HUES48 (cell line): ENCODE results near the gene LMNTD2.
A peak's percentile ranks its signal among the peaks of the same experiment; 100 is the strongest.

Source experiments
- H3K27ac ChIP-seq: one replicate; pipeline ENCODE4 v1.7.0; 2013; ENCODE audit warnings: low read depth, low read length, inconsistent platforms
- H3K27me3 ChIP-seq: 2 replicates; pipeline ENCODE4 v1.6.1; 2013; ENCODE audit warnings: mild to moderate bottlenecking, low read length; ENCODE audit not compliant: control insufficient read depth, insufficient read depth
- H3K36me3 ChIP-seq: 2 replicates; pipeline ENCODE4 v1.6.1; 2013; ENCODE audit warnings: low read length; ENCODE audit not compliant: control insufficient read depth, insufficient read depth
- H3K4me1 ChIP-seq: 2 replicates; pipeline ENCODE4 v1.6.1; 2013; ENCODE audit warnings: mild to moderate bottlenecking, low read length; ENCODE audit not compliant: control insufficient read depth, insufficient read depth
- H3K4me3 ChIP-seq: 2 replicates; pipeline ENCODE4 v1.5.1; 2013; ENCODE audit warnings: mild to moderate bottlenecking, low read depth, low read length
- H3K9ac ChIP-seq: 2 replicates; pipeline ENCODE4 v1.6.1; 2013; ENCODE audit warnings: mild to moderate bottlenecking, low read depth, low read length, moderate library complexity
- H3K9me3 ChIP-seq: 2 replicates; pipeline ENCODE4 v1.6.1; 2013; ENCODE audit warnings: low read length; ENCODE audit not compliant: control insufficient read depth, insufficient read depth

The LMNTD2 gene

DNA sequence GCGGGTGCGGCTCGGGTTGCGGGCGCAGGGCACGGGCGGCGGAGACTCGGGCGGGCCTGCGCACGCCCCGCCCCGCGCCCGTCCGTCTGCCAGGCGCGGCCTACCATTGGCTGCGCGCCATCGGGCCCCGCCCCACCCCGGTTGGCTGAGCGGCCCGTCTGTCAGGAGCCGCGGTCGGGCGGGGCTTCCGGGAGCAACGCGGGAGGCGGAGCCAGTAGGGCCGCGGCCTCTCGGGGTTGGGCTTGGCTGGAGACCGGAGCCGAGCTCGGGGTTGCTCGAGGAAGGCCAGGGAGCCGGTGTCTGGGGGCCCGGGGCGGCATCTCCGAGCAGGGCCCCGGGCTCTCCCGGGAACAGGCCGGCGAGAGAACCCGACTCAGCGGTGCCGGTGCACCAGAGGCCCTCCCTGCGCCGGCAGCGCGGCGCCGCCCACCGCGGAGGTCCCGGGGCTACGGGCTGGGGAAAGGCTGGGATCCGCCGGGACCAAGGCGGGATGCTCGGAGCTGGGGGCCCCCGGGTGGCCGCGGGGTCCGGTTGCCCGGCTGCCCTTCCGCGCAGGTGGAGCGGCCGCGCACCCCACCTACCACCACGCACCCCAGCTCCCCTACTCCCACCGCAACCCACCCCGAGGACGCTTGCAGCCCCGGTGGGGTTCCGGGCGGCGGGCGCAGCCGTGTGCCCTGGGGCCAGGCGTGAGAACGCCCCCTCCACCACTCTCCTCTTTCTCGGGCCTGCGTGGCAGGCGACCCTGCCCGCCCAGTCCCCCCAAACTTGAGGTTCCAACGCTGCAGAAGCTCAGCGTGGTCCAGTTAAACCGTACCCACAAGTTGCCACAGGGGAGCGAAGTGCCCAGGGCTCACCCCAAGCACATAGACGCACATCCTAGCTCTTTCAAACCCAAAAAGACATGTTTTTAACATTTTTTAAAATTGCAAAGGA, 24.8 kb downstream of the LMNTD2 start, which contains the start of gene HRAS:
Gene HRAS (minus strand): TSS at position 58 of the 936 bp plus-strand sequence.
- peak within 1 kb of the TSS; percentile 85 for H3K4me3 ChIP-seq
- peaks cover 19% of the 10 kb centered on the region for H3K27me3 ChIP-seq
- H3K27ac ChIP-seq = peak within 1 kb of the TSS; percentile 67
- no peaks in the 10 kb centered on the region for H3K9me3 ChIP-seq
- H3K4me1 ChIP-seq = peaks cover 8% of the 10 kb centered on the region
- peaks cover 26% of the 10 kb centered on the region for H3K36me3 ChIP-seq
- peak within 1 kb of the TSS; percentile 24; the same call in 1 of the 2 replicates for H3K9ac ChIP-seq

DNA sequence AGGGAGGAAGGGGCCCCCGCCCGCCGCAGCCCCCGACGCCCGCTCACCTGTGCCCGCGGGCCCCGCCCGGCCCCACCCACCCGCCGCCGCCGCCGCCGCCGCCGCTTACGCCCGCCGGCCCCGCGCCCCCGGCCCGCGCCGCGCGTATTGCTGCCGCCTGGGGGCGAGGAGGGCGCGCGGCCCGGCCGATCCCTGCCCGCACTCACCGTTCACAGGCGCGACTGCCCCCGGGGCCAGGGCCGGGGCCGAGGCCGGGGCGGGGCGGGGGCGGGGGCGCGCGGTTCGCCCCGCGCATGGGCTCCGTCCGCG, 25.4 kb downstream of the LMNTD2 start:
- no peaks in the 10 kb centered on the region for H3K9me3 ChIP-seq
- no peak overlapping the region for H3K9ac ChIP-seq
- peak overlapping the region; percentile 85; the same call in 1 of the 2 replicates for H3K4me3 ChIP-seq
- H3K4me1 ChIP-seq = peaks cover 8% of the 10 kb centered on the region
- no peak overlapping the region for H3K27ac ChIP-seq
- peaks cover 19% of the 10 kb centered on the region for H3K27me3 ChIP-seq
- H3K36me3 ChIP-seq = peaks cover 26% of the 10 kb centered on the region

DNA sequence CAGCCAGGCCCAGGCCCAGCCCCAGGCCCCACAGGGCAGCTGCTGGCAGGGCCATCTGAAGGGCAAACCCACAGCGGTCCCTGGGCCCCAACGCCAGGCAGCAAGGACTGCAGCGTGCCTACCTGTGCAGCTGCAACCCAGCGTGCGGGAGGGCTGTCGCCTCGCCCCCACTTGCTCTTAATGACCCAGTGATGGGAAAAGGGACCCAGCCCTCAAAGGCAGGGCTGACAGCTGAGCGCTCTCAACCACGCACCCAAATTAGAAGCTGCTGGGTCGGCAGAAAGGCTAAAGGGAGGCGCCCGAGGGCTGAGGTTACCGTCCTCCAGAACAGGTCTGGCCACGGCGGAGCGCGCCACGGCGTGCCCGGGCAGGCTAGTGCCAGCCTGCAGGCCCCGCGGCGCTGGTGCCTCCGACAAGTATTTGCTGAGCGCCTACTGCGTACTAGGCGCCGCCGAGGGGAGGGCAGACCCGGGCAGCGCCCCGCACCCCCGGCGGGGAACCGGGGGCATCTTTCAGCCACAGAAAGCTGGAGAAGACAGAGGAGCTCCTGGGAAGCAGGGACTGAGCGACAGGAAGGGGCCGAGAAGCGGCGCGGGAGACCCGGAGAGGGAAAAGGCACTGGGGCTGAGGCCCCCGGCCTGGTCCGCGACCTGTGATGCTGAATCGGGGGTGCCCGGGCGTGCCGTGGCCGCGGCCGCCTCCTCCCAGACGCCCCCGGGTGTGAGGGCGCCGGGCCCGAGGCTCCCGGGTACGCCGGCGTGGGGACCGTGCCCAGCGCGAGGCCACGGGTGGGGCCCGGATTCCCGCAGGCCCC, 25.9 kb downstream of the LMNTD2 start:
- Histone ChIP-seq H3K27ac (no peak overlapping the region), H3K9me3 (no peaks in the 10 kb centered on the region), H3K4me1 (peaks cover 8% of the 10 kb centered on the region)

DNA sequence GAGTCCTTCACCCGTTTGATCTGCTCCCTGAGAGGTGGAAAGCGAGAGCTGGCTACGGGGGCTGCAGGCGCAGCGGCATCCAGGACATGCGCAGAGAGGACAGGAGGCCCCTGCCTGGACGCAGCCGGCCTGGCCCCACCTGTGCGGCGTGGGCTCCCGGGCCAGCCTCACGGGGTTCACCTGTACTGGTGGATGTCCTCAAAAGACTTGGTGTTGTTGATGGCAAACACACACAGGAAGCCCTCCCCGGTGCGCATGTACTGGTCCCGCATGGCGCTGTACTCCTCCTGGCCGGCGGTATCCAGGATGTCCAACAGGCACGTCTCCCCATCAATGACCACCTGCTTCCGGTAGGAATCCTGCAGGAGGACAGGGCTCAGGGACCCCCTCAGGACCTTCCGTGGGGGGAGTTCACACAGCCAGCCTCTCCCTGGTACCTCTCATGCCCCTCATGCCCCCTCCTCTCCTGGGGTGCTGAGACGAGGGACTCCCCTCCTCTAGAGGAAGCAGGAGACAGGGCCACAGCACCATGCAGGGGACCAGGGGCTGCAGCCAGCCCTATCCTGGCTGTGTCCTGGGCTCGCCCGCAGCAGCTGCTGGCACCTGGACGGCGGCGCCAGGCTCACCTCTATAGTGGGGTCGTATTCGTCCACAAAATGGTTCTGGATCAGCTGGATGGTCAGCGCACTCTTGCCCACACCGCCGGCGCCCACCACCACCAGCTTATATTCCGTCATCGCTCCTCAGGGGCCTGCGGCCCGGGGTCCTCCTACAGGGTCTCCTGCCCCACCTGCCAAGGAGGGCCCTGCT, 26.7 kb downstream of the LMNTD2 start:
- no peak overlapping the region for H3K9ac ChIP-seq
- peaks cover 8% of the 10 kb centered on the region for H3K4me1 ChIP-seq
- H3K36me3 ChIP-seq = peaks cover 26% of the 10 kb centered on the region
- H3K27ac ChIP-seq = no peak overlapping the region
- H3K9me3 ChIP-seq = no peaks in the 10 kb centered on the region
- no peak overlapping the region for H3K4me3 ChIP-seq
- peaks cover 19% of the 10 kb centered on the region for H3K27me3 ChIP-seq

More for the DNA sequence above, 25.9 kb downstream of the LMNTD2 start:
- Histone ChIP-seq H3K27me3 (peaks cover 19% of the 10 kb centered on the region), H3K4me3 (peak overlapping the region; percentile 79), H3K36me3 (peaks cover 26% of the 10 kb centered on the region), H3K9ac (peak overlapping the region; percentile 24; the same call in 1 of the 2 replicates)

DNA sequence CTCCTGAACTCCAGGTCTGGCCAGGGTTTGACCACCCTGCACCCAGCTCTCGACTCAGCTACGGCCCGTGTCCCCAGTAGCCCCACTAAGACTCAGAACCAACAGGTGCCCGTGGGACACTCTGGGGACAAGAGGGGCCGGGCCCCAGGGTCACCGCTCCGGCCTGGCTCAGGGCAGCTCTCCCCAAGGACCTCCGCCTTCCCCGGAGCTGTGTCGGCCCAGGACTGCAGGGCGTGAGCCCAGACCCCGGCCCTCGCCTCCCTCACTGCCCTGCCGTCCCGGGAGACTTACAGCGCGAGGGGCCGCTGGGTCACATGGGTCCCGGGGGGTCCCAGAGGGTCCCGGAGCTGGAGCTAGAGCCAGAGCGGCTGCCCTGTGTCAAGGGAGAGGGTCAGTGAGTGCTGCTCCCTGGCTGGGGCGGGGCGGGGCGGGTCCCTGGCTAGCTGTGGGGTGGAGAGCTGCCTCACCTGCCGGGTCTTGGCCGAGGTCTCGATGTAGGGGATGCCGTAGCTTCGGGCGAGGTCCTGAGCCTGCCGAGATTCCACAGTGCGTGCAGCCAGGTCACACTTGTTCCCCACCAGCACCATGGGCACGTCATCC, 27.5 kb downstream of the LMNTD2 start:
- Histone ChIP-seq H3K9ac (no peak overlapping the region), H3K9me3 (no peaks in the 10 kb centered on the region), H3K36me3 (peaks cover 26% of the 10 kb centered on the region), H3K27me3 (peaks cover 19% of the 10 kb centered on the region), H3K4me3 (no peak overlapping the region), H3K4me1 (peaks cover 8% of the 10 kb centered on the region), H3K27ac (no peak overlapping the region)

DNA sequence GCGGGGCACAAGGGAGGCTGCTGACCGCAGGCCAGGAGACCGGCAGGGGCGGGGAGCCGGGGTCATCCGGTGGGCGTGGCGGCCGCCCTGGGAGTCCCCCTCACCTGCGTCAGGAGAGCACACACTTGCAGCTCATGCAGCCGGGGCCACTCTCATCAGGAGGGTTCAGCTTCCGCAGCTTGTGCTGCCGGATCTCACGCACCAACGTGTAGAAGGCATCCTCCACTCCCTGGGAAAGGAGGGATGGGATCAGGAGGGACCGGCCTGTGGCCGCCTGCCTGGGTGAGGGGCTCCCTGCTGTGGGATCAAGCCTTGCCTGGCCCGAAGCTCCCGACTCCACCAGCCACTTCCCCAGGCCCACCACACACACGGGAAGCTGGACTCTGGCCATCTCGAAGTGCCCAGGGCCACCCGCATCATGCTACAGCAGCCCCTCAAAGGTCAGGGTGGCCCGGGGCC, 28.0 kb downstream of the LMNTD2 start:
- H3K36me3 ChIP-seq = peaks cover 26% of the 10 kb centered on the region

DNA sequence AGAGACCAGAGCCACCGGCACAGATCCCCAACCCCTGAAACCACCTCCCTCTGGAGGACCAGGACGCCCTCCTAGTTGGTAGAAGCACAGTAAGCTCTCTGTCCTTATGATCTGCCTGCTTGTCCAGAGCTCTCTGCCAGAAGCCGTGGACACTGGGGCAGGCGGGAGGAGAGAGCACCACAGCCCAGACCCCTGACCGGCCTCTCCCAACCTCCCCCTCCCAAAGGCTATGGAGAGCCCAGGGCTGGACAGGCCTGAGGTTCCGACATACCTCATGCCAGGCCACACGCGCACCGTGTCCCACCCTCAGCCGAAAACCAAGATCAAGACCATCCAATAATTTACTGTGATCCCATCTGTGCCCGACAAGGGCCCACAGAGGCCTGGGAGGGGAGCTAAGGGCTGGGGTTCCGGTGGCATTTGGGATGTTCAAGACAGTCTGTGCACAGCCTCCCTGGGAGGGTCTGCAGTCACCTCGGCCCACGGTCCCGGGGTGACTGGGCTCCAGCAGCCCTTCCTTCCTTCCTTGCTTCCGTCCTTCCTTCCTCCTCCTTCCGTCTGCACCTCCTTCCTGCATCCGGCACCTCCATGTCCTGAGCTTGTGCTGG, 28.5 kb downstream of the LMNTD2 start:
- H3K4me3 ChIP-seq = no peak overlapping the region
- H3K9ac ChIP-seq = no peak overlapping the region
- H3K9me3 ChIP-seq = no peaks in the 10 kb centered on the region
- H3K36me3 ChIP-seq = peaks cover 26% of the 10 kb centered on the region
- peaks cover 10% of the 10 kb centered on the region for H3K27me3 ChIP-seq
- H3K4me1 ChIP-seq = peaks cover 2% of the 10 kb centered on the region; the same call in 1 of the 2 replicates
- no peak overlapping the region for H3K27ac ChIP-seq

More for the DNA sequence above, 28.0 kb downstream of the LMNTD2 start:
- H3K4me3 ChIP-seq = no peak overlapping the region
- H3K27ac ChIP-seq = no peak overlapping the region
- H3K27me3 ChIP-seq = peaks cover 14% of the 10 kb centered on the region
- H3K9me3 ChIP-seq = no peaks in the 10 kb centered on the region
- H3K9ac ChIP-seq = no peak overlapping the region
- H3K4me1 ChIP-seq = peaks cover 4% of the 10 kb centered on the region

DNA sequence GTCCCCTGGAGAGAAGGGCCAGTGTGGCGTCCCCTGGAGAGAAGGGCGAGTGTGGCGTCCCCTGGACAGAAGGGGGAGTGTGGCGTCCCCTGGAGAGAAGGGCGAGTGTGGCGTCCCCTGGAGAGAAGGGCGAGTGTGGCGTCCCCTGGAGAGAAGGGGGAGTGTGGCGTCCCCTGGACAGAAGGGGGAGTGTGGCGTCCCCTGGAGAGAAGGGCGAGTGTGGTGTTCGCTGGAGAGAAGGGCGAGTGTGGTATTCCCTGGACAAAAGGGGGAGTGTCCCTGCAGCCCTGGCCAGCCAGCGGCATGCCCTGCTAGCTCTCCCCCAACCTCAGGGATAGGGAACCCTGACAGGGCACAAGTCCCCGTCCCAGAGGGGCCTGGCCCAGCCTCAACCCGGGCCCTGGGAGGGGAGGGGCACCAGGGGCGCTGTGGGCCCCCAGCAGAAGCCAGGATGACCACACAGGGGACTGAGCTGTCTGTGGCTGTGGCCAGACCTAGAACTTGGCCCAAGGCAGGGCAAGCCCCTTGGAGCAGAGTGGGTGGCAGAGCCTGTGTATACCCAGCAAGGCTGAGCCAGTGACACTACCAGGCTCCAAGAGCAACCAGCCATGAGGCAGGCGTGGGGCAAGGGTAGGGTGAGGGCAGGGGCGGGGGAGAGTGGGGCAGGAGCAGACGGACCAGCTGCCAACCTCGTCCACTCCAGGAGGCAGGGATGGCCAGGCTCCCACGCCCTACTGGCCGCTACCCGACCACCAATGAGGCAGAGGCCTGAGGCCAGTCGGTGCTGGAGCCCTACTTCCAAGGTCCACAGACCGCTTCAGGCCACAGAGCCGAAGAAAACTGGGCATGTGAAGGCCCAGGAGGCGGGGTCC, 29.3 kb downstream of the LMNTD2 start:
- Histone ChIP-seq H3K9me3 (no peaks in the 10 kb centered on the region), H3K9ac (no peak overlapping the region), H3K27ac (no peak overlapping the region), H3K36me3 (peaks cover 26% of the 10 kb centered on the region), H3K4me3 (no peak overlapping the region), H3K27me3 (0 out of 2 replicates have a peak, but pooled peaks cover 2% of the 10 kb centered on the region), H3K4me1 (peaks cover 2% of the 10 kb centered on the region; the same call in 1 of the 2 replicates)

DNA sequence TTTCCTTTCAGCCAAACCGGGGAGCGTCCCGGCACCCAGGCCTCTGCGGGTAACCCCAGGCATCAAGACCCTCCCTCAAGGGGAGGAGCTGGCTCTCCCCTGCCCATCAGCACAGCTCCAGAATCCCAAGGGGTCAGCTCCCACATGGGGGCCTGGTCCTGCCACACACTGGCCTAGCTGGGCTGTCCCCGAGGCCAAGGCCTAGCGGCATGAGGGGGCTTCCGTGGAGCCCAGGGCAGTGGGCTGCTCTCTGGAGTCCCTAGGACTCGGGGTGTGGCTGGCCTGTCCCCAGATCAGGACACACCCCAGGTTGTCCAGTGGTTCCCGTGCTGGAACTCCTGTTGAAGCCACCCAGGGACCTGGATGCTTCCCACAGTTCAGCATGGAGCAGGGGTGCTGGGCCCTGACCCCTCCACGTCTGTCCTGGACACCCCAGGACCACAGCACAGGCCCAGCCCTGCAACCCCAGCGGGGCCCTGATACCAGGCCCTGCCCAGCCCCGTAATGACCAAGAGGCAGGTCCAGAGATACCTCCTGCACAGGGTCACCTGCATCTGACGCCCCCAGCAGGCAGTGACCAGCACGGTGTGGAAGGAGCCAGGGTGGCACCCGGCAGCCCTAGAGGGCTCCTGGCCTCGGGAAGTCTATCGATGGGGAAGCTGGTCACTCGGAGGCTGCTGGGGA, 30.7 kb downstream of the LMNTD2 start:
- no peak overlapping the region for H3K9ac ChIP-seq
- no peaks in the 10 kb centered on the region for H3K27me3 ChIP-seq
- H3K27ac ChIP-seq = no peak overlapping the region
- peaks cover 26% of the 10 kb centered on the region for H3K36me3 ChIP-seq
- no peaks in the 10 kb centered on the region for H3K4me1 ChIP-seq
- no peak overlapping the region for H3K4me3 ChIP-seq
- no peaks in the 10 kb centered on the region for H3K9me3 ChIP-seq
